HepG2 (cell line): ENCODE measurements around the gene SLC2A2. TPM values are rescaled to one million over a fixed set of nuclear protein-coding genes. Genes with fewer than 3 reads are reported as not detected.

Source experiments
- ATAC-seq: fragments of 200-7000 bp; cut with Tn5 transposase; 3 replicates; pipeline ENCODE4 v1.9.1; 2020; ENCODE audit warnings: mild to moderate bottlenecking, moderate library complexity
- BruUV-seq: library from RNA; stranded (reverse); fragments of 400-500 nt; replicated peaks from 2 replicates; lab custom pipeline; 2021; lab: Mats Ljungman, UMichigan
- CTCF ChIA-PET: fragments of 300-600 bp; formaldehyde crosslinking; extraction: SDS; loops from one replicate; lab custom pipeline; 2021; ENCODE audit warnings: low total read pairs, inconsistent platforms, low intra/inter-chr PET ratio; lab: Yijun Ruan, JAX
- POLR2A ChIA-PET: fragments of 350-600 bp; sonication (Branson Sonifier 250); formaldehyde crosslinking; loops from one replicate; lab custom pipeline; 2020; ENCODE audit warnings: antibody characterized with exemption, inconsistent platforms; lab: Yijun Ruan, JAX
- DNase-seq: peaks from one replicate; pipeline ENCODE4 v3.0.0-alpha.2; 2015; ENCODE audit warnings: low spot score
- FAIRE-seq: peaks from 3 replicates; lab custom pipeline; 2011; peaks lifted over from hg19 to GRCh38; lab: Jason Lieb, UNC
- H2AFZ ChIP-seq: one replicate; pipeline ENCODE4 v1.6.1; 2011; ENCODE audit warnings: low read length, inconsistent platforms
- H3K27ac ChIP-seq: fragments of 300-600 bp; 3 replicates; pipeline ENCODE4 v1.8.0; 2011; ENCODE audit warnings: mixed run types, mild to moderate bottlenecking, mixed read lengths, low read length, inconsistent platforms; ENCODE audit not compliant: insufficient read depth; ENCODE audit errors: extremely low read length
- H3K27me3 ChIP-seq, 2 experiments: fragments of 200-600 bp in 1 of 2; 2 replicates in 1 of 2; 3 replicates in 1 of 2; pipeline versions ENCODE4 v1.6.0 to v1.8.0; 2011; ENCODE audit warnings: low read length in 2 of 2, mild to moderate bottlenecking in 2 of 2, moderate library complexity in 2 of 2, inconsistent platforms in 1 of 2; ENCODE audit not compliant: insufficient read depth in 2 of 2, control insufficient read depth in 1 of 2
- H3K36me3 ChIP-seq, 2 experiments: fragments of 200-600 bp in 1 of 2; replicated peaks in 1 of 2; 2 replicates in 1 of 2; 3 replicates in 1 of 2; pipeline versions ENCODE4 v1.5.1 to v1.8.0; 2011; ENCODE audit warnings: low read length in 2 of 2, inconsistent platforms in 1 of 2; ENCODE audit not compliant: insufficient read depth in 2 of 2, control insufficient read depth in 1 of 2
- H3K4me1 ChIP-seq: 2 replicates; pipeline ENCODE4 v1.5.1; 2012; ENCODE audit warnings: low read length, inconsistent platforms; ENCODE audit not compliant: insufficient read depth
- H3K4me2 ChIP-seq: 2 replicates; pipeline ENCODE4 v1.6.0; 2011; ENCODE audit warnings: low read depth, low read length, inconsistent platforms
- H3K4me3 ChIP-seq, 3 experiments: fragments of 200-600 bp in 1 of 3; sonication (generic), shearing (Covaris generic) in 1 of 3; replicated peaks in 1 of 3; 2 replicates each; pipeline ENCODE4 v1.5.1; 2011 to 2016; ENCODE audit warnings: low read length in 3 of 3, inconsistent platforms in 2 of 3, low read depth in 2 of 3, mild to moderate bottlenecking in 2 of 3, control low read depth in 1 of 3, mixed read lengths in 1 of 3; ENCODE audit not compliant: insufficient read depth in 1 of 3
- H3K79me2 ChIP-seq: one replicate; pipeline ENCODE4 v1.6.1; 2011; ENCODE audit warnings: low read length, inconsistent platforms; ENCODE audit not compliant: insufficient read depth
- H3K9ac ChIP-seq: 2 replicates; pipeline ENCODE4 v1.6.0; 2011; ENCODE audit warnings: mild to moderate bottlenecking, low read depth, low read length, inconsistent platforms; ENCODE audit not compliant: insufficient read depth
- H3K9me3 ChIP-seq: 2 replicates; pipeline ENCODE4 v1.5.1; 2012; ENCODE audit warnings: mild to moderate bottlenecking, low read length
- H4K20me1 ChIP-seq: 2 replicates; pipeline ENCODE4 v1.6.0; 2011; ENCODE audit warnings: inconsistent platforms, mild to moderate bottlenecking, low read length, moderate library complexity; ENCODE audit not compliant: insufficient read depth
- ARHGAP35 ChIP-seq: sonication (generic); formaldehyde crosslinking; IDR thresholded peaks from 2 replicates; pipeline ENCODE4 v1.9.0; 2022; ENCODE audit warnings: mild to moderate bottlenecking, inconsistent platforms, moderate library complexity, missing genetic modification reagents, borderline replicate concordance
- ARID2 ChIP-seq: sonication (generic); formaldehyde crosslinking; IDR thresholded peaks from 2 replicates; pipeline ENCODE4 v1.8.1; 2022; ENCODE audit warnings: mild to moderate bottlenecking, missing genetic modification reagents, borderline replicate concordance
- ELF4 ChIP-seq: sonication (generic); formaldehyde crosslinking; IDR thresholded peaks from 2 replicates; pipeline ENCODE4 v1.5.0; 2020; ENCODE audit warnings: missing genetic modification reagents, mild to moderate bottlenecking, moderate library complexity, borderline replicate concordance
- HINFP ChIP-seq: sonication (generic); formaldehyde crosslinking; IDR thresholded peaks from 2 replicates; pipeline ENCODE4 v1.4.0; 2020; ENCODE audit warnings: low read depth, mild to moderate bottlenecking, missing genetic modification reagents
- POLR2A ChIP-seq, 2 experiments: IDR thresholded peaks; 2 replicates each; pipeline ENCODE4 v1.6.1; 2011; ENCODE audit warnings: low read depth in 2 of 2, low read length in 2 of 2, mild to moderate bottlenecking in 1 of 2, moderate library complexity in 1 of 2; ENCODE audit not compliant: insufficient read depth in 1 of 2
- RARG ChIP-seq: sonication (generic); formaldehyde crosslinking; IDR thresholded peaks from 2 replicates; pipeline ENCODE4 v1.4.0; 2020; ENCODE audit warnings: low read depth, mild to moderate bottlenecking, missing genetic modification reagents
- REL ChIP-seq: sonication (generic); formaldehyde crosslinking; conservative IDR thresholded peaks from 2 replicates; pipeline ENCODE4 v1.8.0; 2022; ENCODE audit warnings: mild to moderate bottlenecking, missing genetic modification reagents, moderate library complexity
- SIX4 ChIP-seq: sonication (generic); formaldehyde crosslinking; IDR thresholded peaks from 2 replicates; pipeline ENCODE4 v1.4.0; 2020; ENCODE audit warnings: missing genetic modification reagents
- SNAI1 ChIP-seq: sonication (generic); formaldehyde crosslinking; IDR thresholded peaks from 2 replicates; pipeline ENCODE4 v1.5.0; 2020; ENCODE audit warnings: mild to moderate bottlenecking, missing genetic modification reagents, borderline replicate concordance
- TSC22D2 ChIP-seq: sonication (generic); formaldehyde crosslinking; IDR thresholded peaks from 2 replicates; pipeline ENCODE4 v1.5.1; 2020; ENCODE audit warnings: missing genetic modification reagents, mild to moderate bottlenecking, borderline replicate concordance
- ZNF281 ChIP-seq: sonication (generic); formaldehyde crosslinking; IDR thresholded peaks from 2 replicates; pipeline ENCODE4 v1.4.0; 2020; ENCODE audit warnings: missing genetic modification reagents, borderline replicate concordance
- ZNF432 ChIP-seq: sonication (generic); formaldehyde crosslinking; IDR thresholded peaks from 2 replicates; pipeline ENCODE4 v1.5.0; 2020; ENCODE audit warnings: missing genetic modification reagents, mild to moderate bottlenecking, borderline replicate concordance
- WGBS: methylation state at CpG from one replicate; pipeline ENCODE4 v1.1.6; 2017; ENCODE audit warnings: low lambda C conversion rate; 5-methylcytosine and 5-hydroxymethylcytosine counted together
- in situ Hi-C: cut with HindIII; loops from 2 replicates; pipeline ENCODE4 v1.10.0; 2017; ENCODE audit warnings: low pct_unique_long_range_greater_than_20kb; ENCODE audit not compliant: extremely low pct_ligation_motif_present
- intact Hi-C: fragments of 100-400 bp; cut with micrococcal nuclease; formaldehyde crosslinking; loops from one replicate; pipeline ENCODE4 v1.10.0; 2022; ENCODE audit not compliant: unreplicated experiment
- polyA plus RNA-seq, 8 experiments: library from polyadenylated mRNA; depleted of rRNA in 3 of 8; stranded (reverse) in 7 of 8; unstranded in 1 of 8; fragments of >200 nt; fragmentation: Illumina TruSeq in 4 of 8; extraction: Trizol in 4 of 8; gene quantifications; 2 replicates each; pipeline versions ENCODE4 v1.2.1 to v1.2.3, GENCODE V29; 2011 to 2016; ENCODE audit warnings: low read depth in 4 of 8, missing spikeins in 1 of 8, mixed read lengths in 1 of 8; ENCODE audit not compliant: insufficient read depth in 1 of 8
- total RNA-seq, 5 experiments: library from RNA; depleted of rRNA; stranded (reverse); fragments of >200 nt; fragmentation: Illumina TruSeq; extraction: Trizol; gene quantifications; 2 replicates each; pipeline ENCODE4 v1.2.3, GENCODE V29; 2016; ENCODE audit warnings: low read depth in 1 of 5
- TF ChIP-seq, protein P1 (sequence below): sonication (generic); formaldehyde crosslinking; IDR thresholded peaks from 2 replicates; pipeline ENCODE4 v1.4.0; 2020; ENCODE audit warnings: missing genetic modification reagents

The SLC2A2 gene
- total and polyA plus RNA-seq, 2 of the 13 experiments (the other 11 are each of a cell fraction or from before 2014, with no cell fraction given) = 19.5 to 23.2 TPM

DNA sequence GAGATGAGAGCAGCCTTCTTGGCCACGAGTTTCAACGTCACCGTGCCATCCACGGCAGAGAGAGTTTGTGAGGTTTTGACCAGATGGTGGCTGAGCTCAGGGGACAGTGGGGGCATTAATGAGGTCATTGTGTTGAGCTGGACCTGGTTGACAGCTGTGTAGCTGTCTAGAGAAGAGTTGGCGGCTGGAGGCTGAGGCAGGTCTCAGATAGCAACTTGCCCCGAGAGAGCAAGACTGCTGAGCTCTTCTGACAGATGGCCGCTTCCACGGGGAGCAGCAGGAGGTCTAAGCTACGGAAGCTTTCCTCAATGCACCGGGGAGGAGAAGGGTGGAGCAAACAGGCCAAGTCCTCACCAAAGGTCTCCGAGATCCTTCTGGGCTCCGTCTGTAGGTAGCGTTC, 73.3 kb downstream of the SLC2A2 start:
- ChIA-PET POLR2A (no interaction called here), CTCF (no interaction called here)
- intact Hi-C loops = no loop called here
- BruUV-seq = no TSS peak
- FAIRE-seq (no peak), ATAC-seq (no peak), DNase-seq (no peak)
- WGBS = 50% methylated on average over 13 of the region's 13 CpGs
- Histone ChIP-seq H2AFZ (no peak overlapping the region), H3K9me3 (no peaks in the 10 kb centered on the region), H3K27ac (no peak overlapping the region), H3K4me1 (no peaks in the 10 kb centered on the region), H4K20me1 (no peaks in the 10 kb centered on the region), H3K79me2 (no peaks in the 10 kb centered on the region), H3K4me3 (no peak overlapping the region), H3K4me2 (no peak overlapping the region), H3K36me3 (no peaks in the 10 kb centered on the region), H3K27me3 (peaks cover 0 to 8% of the 10 kb centered on the region in 2 experiments; a peak in 1 of 5 replicates), H3K9ac (no peak overlapping the region)
- TF ChIP-seq ZNF281 (CRISPR knock-in tag) (no peak), REL (CRISPR knock-in tag) (no peak), ZNF432 (CRISPR knock-in tag) (no peak), POLR2A (IDR thresholded peaks at IDR 0.05; ENCODE audit: insufficient read depth in 1 of 2, low read depth in 2 of 2, low read length in 2 of 2) (no peak), TSC22D2 (CRISPR knock-in tag) (no peak), HINFP (no peak), RARG (CRISPR knock-in tag) (no peak), ELF4 (no peak), ARID2 (CRISPR knock-in tag) (no peak), SIX4 (CRISPR knock-in tag) (no peak), ARHGAP35 (no peak), SNAI1 (CRISPR knock-in tag) (no peak)
- TF ChIP-seq, protein P1, sequence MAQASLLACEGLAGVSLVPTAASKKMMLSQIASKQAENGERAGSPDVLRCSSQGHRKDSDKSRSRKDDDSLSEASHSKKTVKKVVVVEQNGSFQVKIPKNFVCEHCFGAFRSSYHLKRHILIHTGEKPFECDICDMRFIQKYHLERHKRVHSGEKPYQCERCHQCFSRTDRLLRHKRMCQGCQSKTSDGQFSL (CRISPR knock-in tag) = no peak
- in situ Hi-C loops = no loop called here
